OCI-LY7 (cell line): ENCODE results near the gene PSMA7.

ENCODE experiments used
- EZH2phosphoT487 ChIP-seq: fragments of 200-600 bp; sonication (generic); IDR thresholded peaks from 2 replicates; pipeline ENCODE4 v1.6.1; 2018; ENCODE audit warnings: low read depth, borderline replicate concordance, mild to moderate bottlenecking, mixed run types, antibody characterized with exemption, low read length, moderate library complexity, mixed read lengths
- TF ChIP-seq, protein P1 (sequence below): fragments of 200-600 bp; sonication (generic); conservative IDR thresholded peaks from 2 replicates; pipeline ENCODE4 v1.5.1; 2014; ENCODE audit warnings: mild to moderate bottlenecking, antibody characterized with exemption, low read length, moderate library complexity, mixed read lengths

GRCh38 chr20:62104234-62104789 lies 38.9 kb downstream of the PSMA7 start:
- TF ChIP-seq, protein P1, sequence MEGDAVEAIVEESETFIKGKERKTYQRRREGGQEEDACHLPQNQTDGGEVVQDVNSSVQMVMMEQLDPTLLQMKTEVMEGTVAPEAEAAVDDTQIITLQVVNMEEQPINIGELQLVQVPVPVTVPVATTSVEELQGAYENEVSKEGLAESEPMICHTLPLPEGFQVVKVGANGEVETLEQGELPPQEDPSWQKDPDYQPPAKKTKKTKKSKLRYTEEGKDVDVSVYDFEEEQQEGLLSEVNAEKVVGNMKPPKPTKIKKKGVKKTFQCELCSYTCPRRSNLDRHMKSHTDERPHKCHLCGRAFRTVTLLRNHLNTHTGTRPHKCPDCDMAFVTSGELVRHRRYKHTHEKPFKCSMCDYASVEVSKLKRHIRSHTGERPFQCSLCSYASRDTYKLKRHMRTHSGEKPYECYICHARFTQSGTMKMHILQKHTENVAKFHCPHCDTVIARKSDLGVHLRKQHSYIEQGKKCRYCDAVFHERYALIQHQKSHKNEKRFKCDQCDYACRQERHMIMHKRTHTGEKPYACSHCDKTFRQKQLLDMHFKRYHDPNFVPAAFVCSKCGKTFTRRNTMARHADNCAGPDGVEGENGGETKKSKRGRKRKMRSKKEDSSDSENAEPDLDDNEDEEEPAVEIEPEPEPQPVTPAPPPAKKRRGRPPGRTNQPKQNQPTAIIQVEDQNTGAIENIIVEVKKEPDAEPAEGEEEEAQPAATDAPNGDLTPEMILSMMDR = no peak
- no peak for TF ChIP-seq EZH2phosphoT487
